Measurements from ENCODE around the gene DEFB129.
"Not testable (repeated sequence)": the region's sequence is repeated elsewhere in the genome, so short reads cannot be mapped to it uniquely, and the experiment has no call there.

Gene DEFB129

DNA sequence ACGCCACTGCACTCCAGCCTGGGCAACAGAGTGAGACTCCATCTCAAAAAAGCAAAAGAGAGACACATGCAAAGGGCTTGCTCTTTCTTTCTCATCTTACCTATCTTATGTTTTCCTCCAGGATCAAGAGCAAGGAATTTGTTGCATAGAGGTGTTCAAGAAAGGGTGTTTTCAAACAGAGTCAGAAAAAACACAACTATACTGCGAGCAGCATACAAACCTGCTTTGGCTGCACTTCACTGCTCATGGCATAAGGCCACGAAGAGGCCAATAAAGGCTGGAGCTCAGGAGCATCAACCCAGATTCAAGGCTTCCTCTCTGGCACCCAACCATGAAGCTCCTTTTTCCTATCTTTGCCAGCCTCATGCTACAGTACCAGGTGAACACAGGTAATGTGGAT, at the start of gene DEFB129:
TSS of gene DEFB129 (plus strand) at position 301 of the 400 bp plus-strand sequence. CDS start at position 332, 31 bp downstream.
- no peak for DNase-seq

DNA sequence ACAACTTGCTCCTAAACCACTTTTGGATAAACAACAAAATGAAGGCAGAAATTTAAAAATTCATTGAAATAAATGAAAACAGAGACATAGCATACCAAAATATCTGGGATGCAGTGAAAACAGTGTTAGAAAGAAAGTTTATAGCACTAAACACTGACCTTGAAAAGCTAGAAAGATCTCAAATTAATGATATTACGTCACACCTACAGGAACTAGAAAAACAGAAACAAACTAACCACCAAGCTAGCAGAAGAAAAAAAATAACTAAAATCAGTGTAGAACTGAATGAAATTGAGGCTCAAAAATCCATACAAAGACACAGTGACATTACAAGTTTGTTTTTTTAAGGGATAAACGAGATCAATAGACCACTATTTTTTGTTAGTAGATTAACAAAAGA, 42.8 kb upstream of the DEFB129 start:
- no peak for DNase-seq

DNA sequence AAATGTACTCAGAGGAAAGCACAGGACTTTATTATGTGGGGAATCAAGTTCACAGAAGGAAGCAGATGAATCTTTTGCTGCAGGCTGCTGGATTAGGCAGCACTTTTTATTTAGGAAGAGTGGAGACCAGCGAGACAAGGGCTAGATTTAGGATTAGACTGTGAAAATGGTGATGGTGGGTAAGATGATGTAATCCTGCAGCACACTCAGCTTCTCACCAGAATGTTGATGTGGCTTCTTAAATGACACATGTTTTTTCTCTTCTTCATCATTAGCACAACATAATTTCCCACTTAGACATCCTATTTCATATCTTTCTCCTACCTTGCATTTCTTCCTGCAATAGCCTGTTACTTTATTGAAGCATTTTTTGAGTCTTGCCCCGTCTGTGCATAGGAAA, 39.3 kb upstream of the DEFB129 start:
- DNase-seq: no peak

GRCh38 chr20:189611-190010, 37.4 kb upstream of the DEFB129 start, which contains the start of gene DEFB128:
DEFB128 (minus strand) TSS chr20:189711; CDS start chr20:189623, 88 bp downstream.
- DNase-seq: no peak

DNA sequence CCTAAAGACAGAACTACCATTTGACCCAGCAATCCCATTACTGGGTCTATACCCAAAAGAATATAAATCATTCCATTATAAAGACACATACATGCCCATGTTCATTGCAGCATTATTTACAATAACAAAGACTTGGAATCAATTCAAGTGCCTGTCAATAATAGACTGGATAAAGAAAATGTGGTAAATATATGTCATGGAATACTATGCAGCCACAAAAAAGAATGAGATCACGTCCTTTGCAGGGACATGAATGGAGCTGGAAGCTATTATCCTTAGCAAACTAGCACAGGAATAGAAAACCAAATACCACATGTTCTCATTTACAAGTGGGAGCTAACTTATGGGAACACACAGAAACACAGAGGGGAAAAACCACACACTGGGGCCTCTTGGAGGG, 28.8 kb upstream of the DEFB129 start:
- no peak for DNase-seq

DNA sequence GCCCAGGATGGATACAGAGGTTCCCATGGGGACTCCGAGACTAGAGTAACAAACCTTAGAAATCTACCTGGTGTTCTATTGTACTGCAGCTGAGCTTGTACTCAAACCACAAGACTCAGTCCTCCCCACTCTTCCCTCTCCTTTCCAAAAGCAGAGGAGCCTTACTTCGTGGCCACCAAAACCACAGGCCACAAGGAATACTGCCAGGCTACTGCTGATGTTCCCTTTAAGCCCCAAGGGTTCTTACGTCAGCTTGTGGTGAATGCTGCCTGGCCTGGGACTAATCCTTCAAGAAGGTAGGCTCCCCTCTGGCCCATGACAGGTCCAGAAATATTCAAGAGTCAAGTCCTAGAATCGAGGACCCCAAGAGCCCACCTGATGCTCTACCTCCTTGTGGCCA, 27.1 kb upstream of the DEFB129 start:
- DNase-seq: no peak

DNA sequence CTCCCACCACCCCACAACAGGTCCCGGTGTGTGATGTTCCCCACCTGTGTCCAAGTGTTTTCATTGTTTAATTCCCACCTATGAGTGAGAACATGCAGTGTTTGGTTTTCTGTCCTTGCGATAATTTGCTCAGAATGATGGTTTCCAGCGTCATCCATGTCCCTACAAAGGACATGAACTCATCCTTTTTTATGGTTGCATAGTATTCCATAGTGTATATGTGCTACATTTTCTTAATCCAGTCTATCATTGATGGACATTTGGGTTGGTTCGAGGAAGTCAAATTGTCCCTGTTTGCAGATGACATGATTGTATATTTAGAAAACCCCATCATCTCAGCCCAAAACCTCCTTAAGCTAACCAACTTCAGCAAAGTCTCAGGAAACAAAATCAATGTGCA, 23.4 kb upstream of the DEFB129 start:
- DNase-seq: not testable (repeated sequence)

GRCh38 chr20:208942-209566, 18.0 kb upstream of the DEFB129 start:
- DNase-seq: peak; percentile 62

GRCh38 chr20:210809-211502, 16.1 kb upstream of the DEFB129 start:
- no peak for DNase-seq

DNA sequence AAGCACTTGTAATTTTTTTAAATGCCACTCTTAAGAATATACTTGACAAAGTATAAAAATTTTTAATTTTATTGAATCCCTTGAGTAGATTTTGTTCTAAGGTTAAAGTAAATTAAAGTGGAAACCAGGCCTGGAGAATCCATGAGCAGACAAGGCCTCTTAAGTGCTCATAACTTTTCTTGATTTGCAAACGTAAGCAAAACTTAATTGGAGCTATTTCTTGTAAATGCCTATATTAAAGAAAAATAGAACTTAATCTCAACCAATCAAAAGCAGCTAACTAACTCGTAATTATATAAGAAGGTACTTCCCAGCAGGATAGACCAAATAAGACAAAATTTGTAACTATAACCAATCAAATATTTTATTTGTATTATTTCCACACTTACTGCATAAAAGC, 12.7 kb upstream of the DEFB129 start:
- no peak for DNase-seq

- DNase-seq: no peak
These were observed 11.3 kb upstream of the DEFB129 start for GRCh38 chr20:215796-216195.

DNA sequence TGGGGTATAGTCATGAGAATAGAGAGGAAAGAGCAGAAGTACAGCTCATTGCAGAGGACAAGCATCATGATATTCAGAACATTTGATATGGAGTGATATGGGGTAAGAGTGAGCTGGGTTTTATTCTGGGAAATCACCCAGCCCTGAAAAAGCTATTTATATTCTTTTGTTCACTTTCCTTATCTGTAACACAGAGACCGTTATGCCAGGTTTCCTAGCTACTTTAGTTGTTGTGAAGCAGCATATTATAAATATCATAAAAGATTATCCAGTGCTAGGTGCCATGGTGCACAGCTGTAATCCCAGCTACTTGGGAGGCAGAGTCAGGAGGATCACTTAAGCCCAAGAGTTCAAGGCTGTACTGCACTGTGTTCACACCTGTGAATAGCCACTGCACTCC, 9.8 kb upstream of the DEFB129 start:
- DNase-seq: no peak

- DNase-seq: peak; percentile 31
These were observed 7.6 kb upstream of the DEFB129 start for GRCh38 chr20:219290-220115.

DNA sequence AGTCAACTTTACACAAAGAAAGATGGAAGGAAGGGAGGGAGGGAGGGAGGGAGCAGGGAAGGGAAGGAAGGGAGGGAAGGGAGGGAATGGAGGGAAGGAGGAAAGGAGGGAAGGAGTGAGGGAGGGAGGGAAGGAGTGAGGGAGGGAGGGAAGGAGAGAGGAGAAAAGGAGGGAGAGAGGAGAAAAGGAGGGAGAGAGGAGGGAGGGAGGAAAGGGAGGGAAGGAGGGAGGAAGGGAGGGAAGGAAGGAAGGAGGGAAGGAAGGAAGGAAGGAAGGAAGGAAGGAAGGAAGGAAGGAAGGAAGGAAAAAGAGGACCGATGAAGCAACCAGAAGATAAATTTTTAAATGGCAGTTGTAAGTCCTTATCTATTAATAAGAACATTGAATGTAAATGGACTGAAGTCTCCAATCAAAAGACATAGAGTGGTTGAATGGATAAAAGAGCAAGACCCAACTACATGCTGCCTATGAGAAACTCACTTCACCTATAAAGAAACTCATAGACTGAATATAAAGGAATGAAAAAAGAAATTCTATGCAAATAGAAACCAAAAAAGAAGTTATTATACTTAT, 5.7 kb upstream of the DEFB129 start:
- DNase-seq: no peak

DNA sequence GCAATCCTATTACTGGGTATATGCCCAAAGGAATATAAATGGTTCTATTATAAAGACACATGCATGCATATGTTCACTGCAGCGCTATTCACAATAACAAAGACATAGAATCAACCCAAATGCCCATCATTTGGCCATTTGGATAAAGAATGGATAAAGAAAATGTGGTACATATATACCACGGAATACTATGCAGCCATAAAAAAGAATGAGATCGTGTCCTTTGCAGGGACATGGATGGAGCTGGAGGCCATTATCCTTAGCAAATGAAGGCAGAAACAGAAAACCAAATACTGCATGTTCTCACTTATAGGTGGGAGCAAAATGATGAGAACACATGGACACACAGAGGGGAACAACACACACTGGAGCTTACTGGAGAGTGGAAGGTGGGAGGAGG, 1.2 kb upstream of the DEFB129 start:
- DNase-seq: not testable (repeated sequence)

GRCh38 chr20:227439-228105, 514 bp downstream of the DEFB129 start:
- no peak for DNase-seq

DNA sequence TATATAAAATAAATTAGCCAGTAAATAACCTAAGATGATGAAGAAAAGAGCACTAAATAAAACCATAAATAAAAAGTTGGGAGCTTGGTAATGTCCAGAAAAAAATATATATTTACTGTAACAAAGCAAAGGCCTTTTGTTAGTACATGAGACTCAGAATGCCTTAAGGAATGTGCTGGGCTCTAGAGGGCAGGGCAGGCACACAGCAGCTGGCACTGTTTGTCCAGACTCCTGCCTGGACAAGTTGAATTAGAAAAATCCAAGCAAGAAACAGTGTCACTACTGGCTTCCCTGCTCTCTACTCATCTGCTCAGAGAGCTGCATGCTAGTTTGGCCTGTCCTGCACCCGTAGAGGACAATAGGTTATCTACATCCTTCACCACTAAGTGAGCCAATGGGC, 8.8 kb downstream of the DEFB129 start:
- DNase-seq: no peak

- DNase-seq: no peak
These were observed 10.4 kb downstream of the DEFB129 start for GRCh38 chr20:237489-237888.

DNA sequence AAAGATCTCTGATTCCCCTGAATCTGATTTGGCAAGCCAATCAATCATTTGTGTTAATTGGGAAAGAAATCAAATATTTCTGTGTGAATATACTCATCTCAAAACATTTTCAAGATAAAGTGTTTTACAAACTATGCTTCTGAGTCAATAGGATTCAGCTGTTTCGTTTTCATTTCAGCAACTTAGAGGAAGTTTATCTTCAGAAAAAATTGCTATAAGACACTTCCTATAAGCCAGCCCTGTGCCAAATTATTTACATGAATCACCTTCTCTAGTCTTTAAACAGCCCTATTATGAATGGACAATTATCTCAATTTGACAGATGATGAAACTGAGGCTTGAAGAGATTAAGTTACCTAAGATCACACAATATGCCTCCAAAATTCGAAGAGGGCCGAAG, 10.9 kb downstream of the DEFB129 start:
- no peak for DNase-seq

GRCh38 chr20:242905-243304, 15.8 kb downstream of the DEFB129 start:
- DNase-seq: no peak

- DNase-seq: no peak
These were observed 24.3 kb downstream of the DEFB129 start for GRCh38 chr20:251354-251753.

GRCh38 chr20:252801-253200, 25.7 kb downstream of the DEFB129 start:
- DNase-seq: no peak

- not testable (repeated sequence) for DNase-seq
These were observed 26.4 kb downstream of the DEFB129 start for GRCh38 chr20:253447-253846.
